Measurements from ENCODE around the gene TMEM179.

TMEM179 gene

GRCh38 chr14:104585966-104586697 is 18.4 kb downstream of the TMEM179 start:
- no peak for TF ChIP-seq MYC (IDR thresholded peaks at IDR 0.05; ENCODE audit: low read depth, low read length)
- no peak for TF ChIP-seq POLR2A (IDR thresholded peaks at IDR 0.05; ENCODE audit: extremely low read depth, insufficient read length)
- TF ChIP-seq MAX (IDR thresholded peaks at IDR 0.05; ENCODE audit: low read depth, low read length) = no peak
- no peak for TF ChIP-seq CTCF (IDR thresholded peaks at IDR 0.05; ENCODE audit: low read depth, low read length)
- DNase-seq (ENCODE audit: low read depth) = no peak
- no peak overlapping the region for H3K4me3 ChIP-seq (ENCODE audit: low read depth, low read length)

GRCh38 chr14:104584557-104584956 is 20.0 kb downstream of the TMEM179 start:
- H3K4me3 ChIP-seq (ENCODE audit: low read depth, low read length) = no peak overlapping the region
- DNase-seq (ENCODE audit: low read depth) = no peak
- TF ChIP-seq MYC (IDR thresholded peaks at IDR 0.05; ENCODE audit: low read depth, low read length) = no peak

- TF ChIP-seq POLR2A (IDR thresholded peaks at IDR 0.05; ENCODE audit: extremely low read depth, insufficient read length) (no peak), MYC (IDR thresholded peaks at IDR 0.05; ENCODE audit: low read depth, low read length) (no peak), MAX (IDR thresholded peaks at IDR 0.05; ENCODE audit: low read depth, low read length) (peak; percentile 16; the same call in 1 of the 2 replicates), CTCF (IDR thresholded peaks at IDR 0.05; ENCODE audit: low read depth, low read length) (no peak)
- H3K4me3 ChIP-seq (ENCODE audit: low read depth, low read length) = no peak overlapping the region
- no peak for DNase-seq (ENCODE audit: low read depth)
These were observed 20.9 kb downstream of the TMEM179 start for GRCh38 chr14:104583424-104584306.

GRCh38 chr14:104582662-104583061 is 21.9 kb downstream of the TMEM179 start:
- no peak overlapping the region for H3K4me3 ChIP-seq (ENCODE audit: low read depth, low read length)
- no peak for DNase-seq (ENCODE audit: low read depth)
- TF ChIP-seq MYC (IDR thresholded peaks at IDR 0.05; ENCODE audit: low read depth, low read length) (no peak), CTCF (IDR thresholded peaks at IDR 0.05; ENCODE audit: low read depth, low read length) (no peak), POLR2A (IDR thresholded peaks at IDR 0.05; ENCODE audit: extremely low read depth, insufficient read length) (no peak), MAX (IDR thresholded peaks at IDR 0.05; ENCODE audit: low read depth, low read length) (no peak)

- TF ChIP-seq POLR2A (IDR thresholded peaks at IDR 0.05; ENCODE audit: extremely low read depth, insufficient read length) = no peak
- TF ChIP-seq MAX (IDR thresholded peaks at IDR 0.05; ENCODE audit: low read depth, low read length) = no peak
- no peak for TF ChIP-seq CTCF (IDR thresholded peaks at IDR 0.05; ENCODE audit: low read depth, low read length)
- TF ChIP-seq MYC (IDR thresholded peaks at IDR 0.05; ENCODE audit: low read depth, low read length) = no peak
- DNase-seq (ENCODE audit: low read depth) = no peak
- no peak overlapping the region for H3K4me3 ChIP-seq (ENCODE audit: low read depth, low read length)
These were observed 22.6 kb downstream of the TMEM179 start for GRCh38 chr14:104582005-104582404.

- no peak overlapping the region for H3K4me3 ChIP-seq (ENCODE audit: low read depth, low read length)
- TF ChIP-seq POLR2A (IDR thresholded peaks at IDR 0.05; ENCODE audit: extremely low read depth, insufficient read length) (no peak), CTCF (IDR thresholded peaks at IDR 0.05; ENCODE audit: low read depth, low read length) (no peak), MYC (IDR thresholded peaks at IDR 0.05; ENCODE audit: low read depth, low read length) (no peak), MAX (IDR thresholded peaks at IDR 0.05; ENCODE audit: low read depth, low read length) (no peak)
- DNase-seq (ENCODE audit: low read depth) = no peak
These were observed 23.1 kb downstream of the TMEM179 start for GRCh38 chr14:104581521-104581920.
